Right lung (tissue), 5 donors: ENCODE measurements around the gene CKAP2L. TPM values are rescaled to one million over a fixed set of nuclear protein-coding genes. Genes with fewer than 3 reads are reported as not detected.
A peak's percentile ranks its signal among the peaks of the same experiment; 100 is the strongest.

Experiments used
- DNase-seq, 2 donors: peaks; one replicate each; pipeline ENCODE4 v3.0.0-alpha.2; 2013
- polyA plus RNA-seq, 5 donors: library from polyadenylated mRNA; unstranded; fragments of 120-200 nt; gene quantifications; one replicate each; pipeline versions ENCODE4 v1.2.1 to v1.2.3, GENCODE V29; 2013; ENCODE audit warnings: inconsistent platforms in 1 of 5, low replicate concordance in 1 of 5; ENCODE audit not compliant: insufficient read length in 5 of 5, insufficient read depth in 1 of 5

The CKAP2L gene
- polyA plus RNA-seq, 5 donors: 8.8 to 35.9 (median 18.0) TPM

GRCh38 chr2:112762276-112762675, 2.1 kb downstream of the CKAP2L start:
- no peak for DNase-seq

- DNase-seq: no peak
Measured at GRCh38 chr2:112760149-112760548, 4.3 kb downstream of the CKAP2L start.

GRCh38 chr2:112758711-112759110, 5.7 kb downstream of the CKAP2L start:
- DNase-seq: no peak

GRCh38 chr2:112757265-112757664, 7.1 kb downstream of the CKAP2L start:
- no peak for DNase-seq

GRCh38 chr2:112756207-112756606, 8.2 kb downstream of the CKAP2L start:
- no peak for DNase-seq

GRCh38 chr2:112755444-112755843, 9.0 kb downstream of the CKAP2L start:
- DNase-seq: no peak

GRCh38 chr2:112754564-112754963, 9.8 kb downstream of the CKAP2L start:
- no peak for DNase-seq

GRCh38 chr2:112752667-112753066, 11.7 kb downstream of the CKAP2L start:
- no peak for DNase-seq

GRCh38 chr2:112751451-112752197, 12.8 kb downstream of the CKAP2L start:
- no peak for DNase-seq

- DNase-seq: no peak
Measured at GRCh38 chr2:112750560-112750843, 13.9 kb downstream of the CKAP2L start.

GRCh38 chr2:112749755-112750559, 14.5 kb downstream of the CKAP2L start:
- DNase-seq: peak in 1 of 2 donors; percentile 66

- no peak for DNase-seq
Measured at GRCh38 chr2:112740527-112740926, 23.9 kb downstream of the CKAP2L start.

- no peak for DNase-seq
Measured at GRCh38 chr2:112737542-112738232, 26.7 kb downstream of the CKAP2L start.

GRCh38 chr2:112733871-112734270, 30.5 kb downstream of the CKAP2L start:
- DNase-seq: peak; percentile 56 to 75

- peak; percentile 74 to 83 for DNase-seq
Measured at GRCh38 chr2:112733456-112733855, 31.0 kb downstream of the CKAP2L start.

GRCh38 chr2:112731479-112731878, 32.9 kb downstream of the CKAP2L start:
- no peak for DNase-seq

GRCh38 chr2:112730791-112731190, 33.6 kb downstream of the CKAP2L start:
- no peak for DNase-seq

- no peak for DNase-seq
Measured at GRCh38 chr2:112730216-112730615, 34.2 kb downstream of the CKAP2L start.

- DNase-seq: no peak
Measured at GRCh38 chr2:112728378-112729175, 35.8 kb downstream of the CKAP2L start.

GRCh38 chr2:112728029-112728362, 36.4 kb downstream of the CKAP2L start:
- DNase-seq: no peak

- no peak for DNase-seq
Measured at GRCh38 chr2:112727276-112728028, 37.0 kb downstream of the CKAP2L start.
